Peyer's patch (tissue), 4 donors: ENCODE measurements around the gene UBE2E1.

Experiments used
- POLR2A ChIP-seq, 2 donors: fragments of 450-650 bp; IDR thresholded peaks; one replicate each; pipeline ENCODE4 v1.5.1; 2017; ENCODE audit warnings: antibody characterized with exemption in 2 of 2, mild to moderate bottlenecking in 2 of 2, moderate library complexity in 2 of 2
- TF ChIP-seq, protein P1 (sequence below), 6 experiments: fragments of 450-650 bp in 4 of 6; fragments of 200-600 bp in 2 of 6; sonication (generic) in 1 of 6; IDR thresholded peaks; one replicate each; pipeline ENCODE4 v1.5.1; 2017 to 2019; ENCODE audit warnings: antibody characterized with exemption in 6 of 6, mild to moderate bottlenecking in 3 of 6, moderate library complexity in 1 of 6

GRCh38 chr3:23819599-23820360, 14.0 kb downstream of the UBE2E1 start:
- TF ChIP-seq, protein P1, sequence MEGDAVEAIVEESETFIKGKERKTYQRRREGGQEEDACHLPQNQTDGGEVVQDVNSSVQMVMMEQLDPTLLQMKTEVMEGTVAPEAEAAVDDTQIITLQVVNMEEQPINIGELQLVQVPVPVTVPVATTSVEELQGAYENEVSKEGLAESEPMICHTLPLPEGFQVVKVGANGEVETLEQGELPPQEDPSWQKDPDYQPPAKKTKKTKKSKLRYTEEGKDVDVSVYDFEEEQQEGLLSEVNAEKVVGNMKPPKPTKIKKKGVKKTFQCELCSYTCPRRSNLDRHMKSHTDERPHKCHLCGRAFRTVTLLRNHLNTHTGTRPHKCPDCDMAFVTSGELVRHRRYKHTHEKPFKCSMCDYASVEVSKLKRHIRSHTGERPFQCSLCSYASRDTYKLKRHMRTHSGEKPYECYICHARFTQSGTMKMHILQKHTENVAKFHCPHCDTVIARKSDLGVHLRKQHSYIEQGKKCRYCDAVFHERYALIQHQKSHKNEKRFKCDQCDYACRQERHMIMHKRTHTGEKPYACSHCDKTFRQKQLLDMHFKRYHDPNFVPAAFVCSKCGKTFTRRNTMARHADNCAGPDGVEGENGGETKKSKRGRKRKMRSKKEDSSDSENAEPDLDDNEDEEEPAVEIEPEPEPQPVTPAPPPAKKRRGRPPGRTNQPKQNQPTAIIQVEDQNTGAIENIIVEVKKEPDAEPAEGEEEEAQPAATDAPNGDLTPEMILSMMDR (IDR thresholded peaks at IDR 0.05) = no peak
- no peak for TF ChIP-seq POLR2A (IDR thresholded peaks at IDR 0.05)
